Thoracic aorta (tissue), 2 donors: Measurements from ENCODE around the gene SNED1. TPM values are rescaled to one million over a fixed set of nuclear protein-coding genes. Genes with fewer than 3 reads are reported as not detected.

Source experiments
- ATAC-seq: fragments of 150-250 bp; one replicate; pipeline ENCODE4 v1.8.0; 2017; ENCODE audit warnings: low read depth; ENCODE audit not compliant: insufficient number of reproducible peaks, low FRiP score
- DNase-seq: peaks from one replicate; pipeline ENCODE4 v3.0.0-alpha.2; 2020; ENCODE audit warnings: low spot score
- H3K27ac ChIP-seq, 2 donors: fragments of 200-600 bp; sonication (generic); 1 replicate in 1 of 2; 2 replicates in 1 of 2; pipeline ENCODE4 v1.5.1; 2016; ENCODE audit warnings: mild to moderate bottlenecking in 2 of 2, moderate library complexity in 2 of 2
- H3K27me3 ChIP-seq: fragments of 200-600 bp; sonication (generic); replicated peaks from 2 replicates; pipeline ENCODE4 v1.6.0; 2016; ENCODE audit warnings: mild to moderate bottlenecking; ENCODE audit not compliant: insufficient read depth
- H3K36me3 ChIP-seq: fragments of 200-600 bp; sonication (generic); one replicate; pipeline ENCODE4 v1.5.1; 2016
- H3K4me1 ChIP-seq, 2 donors: fragments of 200-600 bp; sonication (generic); 1 replicate in 1 of 2; 2 replicates in 1 of 2; pipeline versions ENCODE4 v1.5.1 to v1.6.0; 2016; ENCODE audit warnings: low read depth in 2 of 2, mild to moderate bottlenecking in 1 of 2; ENCODE audit not compliant: control insufficient read depth in 1 of 2
- H3K4me3 ChIP-seq: fragments of 200-600 bp; sonication (generic); 2 replicates; pipeline ENCODE4 v1.5.1; 2016; ENCODE audit warnings: mild to moderate bottlenecking
- H3K9me3 ChIP-seq: fragments of 200-600 bp; sonication (generic); 2 replicates; pipeline ENCODE4 v1.5.1; 2016
- CTCF ChIP-seq: fragments of 200-600 bp; sonication (generic); IDR thresholded peaks from one replicate; pipeline ENCODE4 v1.5.1; 2019; ENCODE audit warnings: antibody characterized with exemption
- total RNA-seq, 2 donors: library from RNA; depleted of rRNA; stranded (reverse); fragments of >200 nt; gene quantifications; one replicate each; pipeline versions ENCODE4 v1.1.0 to v1.2.3, GENCODE V29; 2016

The SNED1 gene
- total RNA-seq, 2 donors from 2014 or later = 133 to 206 TPM

- Histone ChIP-seq H3K27me3 (no peaks in the 10 kb centered on the region), H3K27ac (no peak overlapping the region), H3K36me3 (peaks cover 29% of the 10 kb centered on the region), H3K4me1 (no peaks in the 10 kb centered on the region), H3K4me3 (no peak overlapping the region), H3K9me3 (peaks cover 10% of the 10 kb centered on the region)
- ATAC-seq (no peak), DNase-seq (no peak)
- no peak for TF ChIP-seq CTCF
Measured at GRCh38 chr2:241029599-241030332, 31.3 kb downstream of the SNED1 start.

GRCh38 chr2:241030333-241030680, 31.9 kb downstream of the SNED1 start:
- H3K36me3 ChIP-seq = peaks cover 34% of the 10 kb centered on the region
- H3K9me3 ChIP-seq = peaks cover 10% of the 10 kb centered on the region
- H3K4me3 ChIP-seq = no peak overlapping the region
- H3K4me1 ChIP-seq = no peaks in the 10 kb centered on the region
- H3K27ac ChIP-seq = no peak overlapping the region
- H3K27me3 ChIP-seq = no peaks in the 10 kb centered on the region
- ATAC-seq (no peak), DNase-seq (no peak)
- TF ChIP-seq CTCF = no peak

GRCh38 chr2:241030883-241031282, 32.5 kb downstream of the SNED1 start:
- Histone ChIP-seq H3K9me3 (peaks cover 4% of the 10 kb centered on the region), H3K27ac (no peak overlapping the region), H3K4me1 (no peaks in the 10 kb centered on the region), H3K27me3 (no peaks in the 10 kb centered on the region), H3K36me3 (peaks cover 35% of the 10 kb centered on the region), H3K4me3 (no peak overlapping the region)
- TF ChIP-seq CTCF = no peak
- ATAC-seq (no peak), DNase-seq (no peak)

GRCh38 chr2:241031436-241032165, 33.2 kb downstream of the SNED1 start:
- H3K4me3 ChIP-seq = no peak overlapping the region
- peaks cover 35% of the 10 kb centered on the region for H3K36me3 ChIP-seq
- H3K9me3 ChIP-seq = no peaks in the 10 kb centered on the region
- no peaks in the 10 kb centered on the region for H3K27me3 ChIP-seq
- TF ChIP-seq CTCF = no peak
- ATAC-seq (no peak), DNase-seq (no peak)
- peaks cover 0 to 6% of the 10 kb centered on the region in 2 donors for H3K4me1 ChIP-seq
- H3K27ac ChIP-seq = no peak overlapping the region

GRCh38 chr2:241033336-241033987, 35.0 kb downstream of the SNED1 start:
- H3K4me3 ChIP-seq = no peak overlapping the region
- H3K36me3 ChIP-seq = peaks cover 50% of the 10 kb centered on the region
- H3K27me3 ChIP-seq = no peaks in the 10 kb centered on the region
- no peak for TF ChIP-seq CTCF
- ATAC-seq (no peak), DNase-seq (no peak)
- H3K4me1 ChIP-seq = peaks cover 0 to 8% of the 10 kb centered on the region in 2 donors
- no peak overlapping the region for H3K27ac ChIP-seq
- no peaks in the 10 kb centered on the region for H3K9me3 ChIP-seq
